Sigmoid colon (tissue), 4 donors: ENCODE results near the gene SYNDIG1.

ENCODE experiments used
- EP300 ChIP-seq, 4 donors: sonication (generic); formaldehyde crosslinking; IDR thresholded peaks; one replicate each; pipeline ENCODE4 v1.6.1; 2017; ENCODE audit warnings: antibody characterized with exemption in 4 of 4
- POLR2A ChIP-seq, 2 donors: fragments of 450-650 bp; IDR thresholded peaks; one replicate each; pipeline ENCODE4 v1.6.1; 2016; ENCODE audit warnings: antibody characterized with exemption in 2 of 2, mild to moderate bottlenecking in 2 of 2, moderate library complexity in 2 of 2
- POLR2AphosphoS5 ChIP-seq, 4 donors: sonication (generic); formaldehyde crosslinking; IDR thresholded peaks; one replicate each; pipeline ENCODE4 v1.6.1; 2017; ENCODE audit warnings: antibody characterized with exemption in 4 of 4
- TF ChIP-seq, protein P1 (sequence below), 4 experiments: fragments of 450-650 bp in 3 of 4; fragments of 200-600 bp in 1 of 4; IDR thresholded peaks; one replicate each; pipeline ENCODE4 v1.5.1; 2016 to 2019; ENCODE audit warnings: antibody characterized with exemption in 4 of 4, mild to moderate bottlenecking in 3 of 4, moderate library complexity in 2 of 4

DNA sequence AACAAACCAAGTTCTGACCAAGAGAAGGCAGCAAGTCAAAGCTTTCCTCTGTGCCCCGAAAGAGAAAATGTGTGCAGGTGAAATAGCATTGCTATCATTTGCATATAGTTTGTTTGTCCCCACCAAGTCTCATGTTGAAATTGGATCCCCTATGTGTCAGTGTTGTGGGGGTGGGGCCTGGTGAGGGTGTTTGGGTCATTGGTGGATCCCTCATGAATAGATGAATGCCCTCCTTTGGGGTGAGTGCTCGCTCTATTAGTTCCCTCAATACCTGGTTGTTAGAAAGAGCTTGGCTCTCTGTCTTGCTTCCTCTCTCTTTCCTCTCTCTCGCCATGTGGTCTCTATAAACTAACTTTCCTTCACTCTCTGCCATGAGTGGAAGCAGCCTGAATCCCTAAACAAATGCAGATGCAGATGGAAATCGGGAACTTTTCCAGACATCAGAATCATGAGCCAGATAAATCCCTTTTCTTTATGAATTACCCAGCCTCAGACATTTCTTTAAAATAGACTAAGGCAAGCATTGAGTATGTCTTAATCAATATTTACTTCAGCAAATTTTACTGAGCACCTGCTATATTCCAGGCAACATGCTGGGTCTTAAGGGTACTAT lies 43.8 kb upstream of the SYNDIG1 start:
- TF ChIP-seq, protein P1, sequence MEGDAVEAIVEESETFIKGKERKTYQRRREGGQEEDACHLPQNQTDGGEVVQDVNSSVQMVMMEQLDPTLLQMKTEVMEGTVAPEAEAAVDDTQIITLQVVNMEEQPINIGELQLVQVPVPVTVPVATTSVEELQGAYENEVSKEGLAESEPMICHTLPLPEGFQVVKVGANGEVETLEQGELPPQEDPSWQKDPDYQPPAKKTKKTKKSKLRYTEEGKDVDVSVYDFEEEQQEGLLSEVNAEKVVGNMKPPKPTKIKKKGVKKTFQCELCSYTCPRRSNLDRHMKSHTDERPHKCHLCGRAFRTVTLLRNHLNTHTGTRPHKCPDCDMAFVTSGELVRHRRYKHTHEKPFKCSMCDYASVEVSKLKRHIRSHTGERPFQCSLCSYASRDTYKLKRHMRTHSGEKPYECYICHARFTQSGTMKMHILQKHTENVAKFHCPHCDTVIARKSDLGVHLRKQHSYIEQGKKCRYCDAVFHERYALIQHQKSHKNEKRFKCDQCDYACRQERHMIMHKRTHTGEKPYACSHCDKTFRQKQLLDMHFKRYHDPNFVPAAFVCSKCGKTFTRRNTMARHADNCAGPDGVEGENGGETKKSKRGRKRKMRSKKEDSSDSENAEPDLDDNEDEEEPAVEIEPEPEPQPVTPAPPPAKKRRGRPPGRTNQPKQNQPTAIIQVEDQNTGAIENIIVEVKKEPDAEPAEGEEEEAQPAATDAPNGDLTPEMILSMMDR (IDR thresholded peaks at IDR 0.05) = no peak
- TF ChIP-seq EP300 (IDR thresholded peaks at IDR 0.05) (no peak), POLR2A (IDR thresholded peaks at IDR 0.05) (no peak), POLR2AphosphoS5 (IDR thresholded peaks at IDR 0.05) (no peak)
